ENCODE data around the gene HCAR1. TPM values are rescaled to one million over a fixed set of nuclear protein-coding genes. Genes with fewer than 3 reads are reported as not detected.

The HCAR1 gene
- total RNA-seq, 4 donors from 2014 or later, result 0.10 to 0.89 (median 0.29) TPM

Other genes with a start within 250 kb of the HCAR1 start
- 10 to 100 TPM; 21.5 to 49.7 (median 30.2) TPM for gene ZCCHC8, start 229.9 kb downstream of the HCAR1 start, total RNA-seq
- 100 to 1,000 TPM in 1 of 4 donors, 10 to 100 TPM in 3; 46.7 to 155 (median 53.5) TPM for gene RSRC2, start 203.9 kb downstream of the HCAR1 start, total RNA-seq
- gene KNTC1, start 203.6 kb downstream of the HCAR1 start, total RNA-seq, result 10 to 100 TPM in 3 of 4 donors, 1 to 10 TPM in 1; 8.6 to 44.4 (median 13.2) TPM
- gene HCAR2, start 27.5 kb downstream of the HCAR1 start, total RNA-seq, result 10 to 100 TPM; 13.8 to 25.8 (median 21.5) TPM
- gene HCAR3, start 14.0 kb downstream of the HCAR1 start, total RNA-seq, result 10 to 100 TPM in 3 of 4 donors, 1 to 10 TPM in 1; 5.3 to 19.1 (median 14.3) TPM
- gene DENR, start 22.0 kb upstream of the HCAR1 start, total RNA-seq, result 10 to 100 TPM; 18.5 to 37.1 (median 20.5) TPM
- 1 to 10 TPM in 1 of 4 donors, under 1 TPM in 2, not detected in 1; 0.36 to 2.1 (median 0.38) TPM for gene CCDC62, start 43.7 kb upstream of the HCAR1 start, total RNA-seq
- 100 to 1,000 TPM; 162 to 289 (median 200) TPM for gene HIP1R, start 104.6 kb upstream of the HCAR1 start, total RNA-seq
- gene VPS37B, start 165.3 kb upstream of the HCAR1 start, total RNA-seq, result 10 to 100 TPM; 42.0 to 67.1 (median 63.0) TPM
- 1 to 10 TPM; 2.7 to 9.5 (median 7.4) TPM for gene ABCB9, start 235.6 kb upstream of the HCAR1 start, total RNA-seq
- gene OGFOD2, start 244.4 kb upstream of the HCAR1 start, total RNA-seq, result 10 to 100 TPM in 3 of 4 donors, 1 to 10 TPM in 1; 9.9 to 27.0 (median 13.5) TPM
- 100 to 1,000 TPM in 3 of 4 donors, 10 to 100 TPM in 1; 87.5 to 149 (median 114) TPM for gene ARL6IP4, start 249.8 kb upstream of the HCAR1 start, total RNA-seq

Measured in suprapubic skin (tissue), 4 donors.